NCI-H2227 (cell line): ENCODE results near the gene KRT3.
"Not testable (repeated sequence)": the region's sequence is repeated elsewhere in the genome, so short reads cannot be mapped to it uniquely, and the experiment has no call there.

Source experiments
- DNase-seq: peaks from one replicate; lab custom pipeline; 2025; ENCODE audit not compliant: unreplicated experiment; lab: John Stamatoyannopoulos, UW

Gene KRT3

GRCh38 chr12:52763036-52763659 lies 32.8 kb downstream of the KRT3 start:
- DNase-seq: no peak

- no peak for DNase-seq
Observed at GRCh38 chr12:52761802-52762201, 34.1 kb downstream of the KRT3 start.

- not testable (repeated sequence) for DNase-seq
Observed at GRCh38 chr12:52761218-52761617, 34.7 kb downstream of the KRT3 start.

- DNase-seq: no peak
Observed at GRCh38 chr12:52760623-52761022, 35.3 kb downstream of the KRT3 start.

GRCh38 chr12:52759695-52760094 lies 36.2 kb downstream of the KRT3 start:
- DNase-seq: no peak

- DNase-seq: no peak
Observed at GRCh38 chr12:52759218-52759617, 36.7 kb downstream of the KRT3 start.

- no peak for DNase-seq
Observed at GRCh38 chr12:52757449-52758176, 38.3 kb downstream of the KRT3 start.

- no peak for DNase-seq
Observed at GRCh38 chr12:52756281-52756960, 39.5 kb downstream of the KRT3 start.

GRCh38 chr12:52755533-52755932 lies 40.4 kb downstream of the KRT3 start:
- no peak for DNase-seq

- DNase-seq: no peak
Observed at GRCh38 chr12:52754135-52754534, 41.8 kb downstream of the KRT3 start.

GRCh38 chr12:52753283-52753682 lies 42.6 kb downstream of the KRT3 start:
- DNase-seq: no peak

- DNase-seq: no peak
Observed at GRCh38 chr12:52752516-52752915, 43.4 kb downstream of the KRT3 start.

- no peak for DNase-seq
Observed at GRCh38 chr12:52751795-52752194, 44.1 kb downstream of the KRT3 start.

GRCh38 chr12:52750532-52750931 lies 45.4 kb downstream of the KRT3 start:
- DNase-seq: not testable (repeated sequence)

GRCh38 chr12:52749827-52750226 lies 46.1 kb downstream of the KRT3 start:
- no peak for DNase-seq

- no peak for DNase-seq
Observed at GRCh38 chr12:52748578-52748977, 47.3 kb downstream of the KRT3 start.

- DNase-seq: no peak
Observed at GRCh38 chr12:52745554-52745953, 50.4 kb downstream of the KRT3 start.

- DNase-seq: no peak
Observed at GRCh38 chr12:52744493-52745156, 51.3 kb downstream of the KRT3 start.

GRCh38 chr12:52742822-52743457 lies 53.0 kb downstream of the KRT3 start:
- DNase-seq: no peak

GRCh38 chr12:52742196-52742580 lies 53.7 kb downstream of the KRT3 start:
- DNase-seq: no peak
